Liver (tissue), 9 donors: Measurements from ENCODE around the gene IMPDH2. TPM values are rescaled to one million over a fixed set of nuclear protein-coding genes. Genes with fewer than 3 reads are reported as not detected.

Source experiments
- DNase-seq: peaks from one replicate; pipeline ENCODE4 v3.0.0-alpha.2; 2017; ENCODE audit warnings: low spot score
- H3K27ac ChIP-seq, 2 donors: one replicate each; pipeline ENCODE4 v1.7.0; 2013; ENCODE audit warnings: inconsistent platforms in 2 of 2, low read length in 2 of 2, control low read depth in 1 of 2, low read depth in 1 of 2, mild to moderate bottlenecking in 1 of 2
- H3K27me3 ChIP-seq, 4 donors: one replicate each; pipeline versions ENCODE4 v1.6.1 to v1.7.0; 2013; ENCODE audit warnings: low read length in 3 of 4, inconsistent platforms in 1 of 4, mild to moderate bottlenecking in 1 of 4, moderate library complexity in 1 of 4; ENCODE audit not compliant: control insufficient read depth in 4 of 4, insufficient read depth in 4 of 4
- H3K36me3 ChIP-seq, 4 donors: one replicate each; pipeline versions ENCODE4 v1.6.1 to v1.7.0; 2013; ENCODE audit warnings: low read length in 3 of 4, mild to moderate bottlenecking in 3 of 4, low read depth in 1 of 4, moderate library complexity in 1 of 4; ENCODE audit not compliant: control insufficient read depth in 4 of 4, insufficient read depth in 3 of 4
- H3K4me1 ChIP-seq, 4 donors: one replicate each; pipeline versions ENCODE4 v1.6.1 to v1.7.0; 2013; ENCODE audit warnings: low read length in 3 of 4, mild to moderate bottlenecking in 3 of 4, moderate library complexity in 1 of 4; ENCODE audit not compliant: control insufficient read depth in 4 of 4, insufficient read depth in 4 of 4
- H3K4me3 ChIP-seq, 3 donors: one replicate each; pipeline versions ENCODE4 v1.6.1 to v1.7.0; 2013; ENCODE audit warnings: low read length in 3 of 3, control low read depth in 1 of 3, low read depth in 1 of 3, mild to moderate bottlenecking in 1 of 3
- H3K9ac ChIP-seq, 2 donors: one replicate each; pipeline ENCODE4 v1.7.0; 2013; ENCODE audit warnings: low read length in 2 of 2, mild to moderate bottlenecking in 2 of 2, moderate library complexity in 2 of 2, control low read depth in 1 of 2, low read depth in 1 of 2
- H3K9me3 ChIP-seq, 4 donors: one replicate each; pipeline versions ENCODE4 v1.6.1 to v1.7.0; 2013; ENCODE audit warnings: low read length in 3 of 4; ENCODE audit not compliant: control insufficient read depth in 4 of 4
- ATF3 ChIP-seq: IDR thresholded peaks from 2 replicates; pipeline ENCODE4 v1.6.1; 2016; ENCODE audit warnings: antibody characterized with exemption
- CTCF ChIP-seq: fragments of 150-350 bp; IDR thresholded peaks from 2 replicates; pipeline ENCODE4 v1.5.1; 2017; ENCODE audit warnings: improper control_type of control experiment, low read depth, low read length; ENCODE audit not compliant: missing input control
- EGR1 ChIP-seq, 2 donors: IDR thresholded peaks; 2 replicates each; pipeline ENCODE4 v1.6.1; 2016 to 2018; ENCODE audit warnings: antibody characterized with exemption in 2 of 2, low read depth in 2 of 2
- FOXA2 ChIP-seq: IDR thresholded peaks from 2 replicates; pipeline ENCODE4 v1.6.1; 2016; ENCODE audit warnings: antibody characterized with exemption
- GABPA ChIP-seq, 2 donors: IDR thresholded peaks in 1 of 2; conservative IDR thresholded peaks in 1 of 2; 2 replicates each; pipeline ENCODE4 v1.6.1; 2016; ENCODE audit warnings: antibody characterized with exemption in 2 of 2, mild to moderate bottlenecking in 1 of 2, moderate library complexity in 1 of 2
- HNF4A ChIP-seq, 2 donors: conservative IDR thresholded peaks; 2 replicates each; pipeline ENCODE4 v1.6.1; 2016; ENCODE audit warnings: antibody characterized with exemption in 2 of 2, mild to moderate bottlenecking in 2 of 2
- JUND ChIP-seq, 2 donors: IDR thresholded peaks; 2 replicates each; pipeline ENCODE4 v1.6.1; 2016; ENCODE audit warnings: antibody characterized with exemption in 2 of 2
- MAX ChIP-seq: IDR thresholded peaks from 2 replicates; pipeline ENCODE4 v1.6.1; 2016; ENCODE audit warnings: antibody characterized with exemption
- NR2F2 ChIP-seq: IDR thresholded peaks from 2 replicates; pipeline ENCODE4 v1.6.1; 2016; ENCODE audit warnings: antibody characterized with exemption
- RAD21 ChIP-seq, 2 donors: IDR thresholded peaks; 2 replicates each; pipeline ENCODE4 v1.6.1; 2016; ENCODE audit warnings: antibody characterized with exemption in 2 of 2, mild to moderate bottlenecking in 2 of 2
- REST ChIP-seq: IDR thresholded peaks from 2 replicates; pipeline ENCODE4 v1.6.1; 2016; ENCODE audit warnings: antibody characterized with exemption, mild to moderate bottlenecking
- RXRA ChIP-seq, 2 donors: IDR thresholded peaks; 2 replicates each; pipeline ENCODE4 v1.6.1; 2017 to 2018; ENCODE audit warnings: antibody characterized with exemption in 2 of 2, mild to moderate bottlenecking in 1 of 2
- SP1 ChIP-seq: IDR thresholded peaks from 2 replicates; pipeline ENCODE4 v1.6.1; 2018; ENCODE audit warnings: antibody characterized with exemption, mild to moderate bottlenecking
- YY1 ChIP-seq: IDR thresholded peaks from 2 replicates; pipeline ENCODE4 v1.6.1; 2016; ENCODE audit warnings: antibody characterized with exemption, mild to moderate bottlenecking
- ZBTB33 ChIP-seq: IDR thresholded peaks from 2 replicates; pipeline ENCODE4 v1.6.1; 2016; ENCODE audit warnings: antibody characterized with exemption
- WGBS: extraction: QIAGEN DNeasy Blood & Tissue Kit; methylation state at CpG from one replicate; pipeline ENCODE4 v1.1.7; 2013; 5-methylcytosine and 5-hydroxymethylcytosine counted together
- polyA plus RNA-seq, 2 donors: library from polyadenylated mRNA; stranded (reverse) in 1 of 2; unstranded in 1 of 2; fragments of 200-250 nt in 1 of 2; fragments of >200 nt in 1 of 2; fragmentation: Nextera tagmentation in 1 of 2; extraction: Ambion mirVana in 1 of 2; gene quantifications; one replicate each; pipeline versions ENCODE4 v1.2.1 to v1.2.3, GENCODE V29; 2013 to 2015
- total RNA-seq, 2 donors: library from RNA; depleted of rRNA; stranded (reverse); fragments of >200 nt; gene quantifications; one replicate each; pipeline ENCODE4 v1.2.3, GENCODE V29; 2014
- donor health status: healthy.
- donor health status: healthy.
- donor health status: healthy.
- donor health status: healthy.
- donor health status: healthy.

The IMPDH2 gene
- total and polyA plus RNA-seq, 4 donors: 20.9 to 182 (median 39.7) TPM

- TF ChIP-seq GABPA (IDR thresholded peaks at IDR 0.05 in 1 of 2, conservative IDR thresholded peaks at IDR 0.05 in 1 of 2): no peak
- TF ChIP-seq YY1: no peak
- TF ChIP-seq RXRA (IDR thresholded peaks at IDR 0.05): no peak
- TF ChIP-seq MAX: no peak
- no peak for TF ChIP-seq ATF3
Measured at GRCh38 chr3:49034650-49035049, 5.5 kb upstream of the IMPDH2 start (continued).

GRCh38 chr3:49032646-49033304, 3.6 kb upstream of the IMPDH2 start:
- Histone ChIP-seq H3K4me3 (no peak overlapping the region), H3K27ac (no peak overlapping the region), H3K4me1 (peaks cover 0 to 16% (median 10%) of the 10 kb centered on the region in 4 donors), H3K9ac (no peak overlapping the region), H3K9me3 (no peaks in the 10 kb centered on the region), H3K27me3 (no peaks in the 10 kb centered on the region), H3K36me3 (peaks cover 7 to 38% (median 32%) of the 10 kb centered on the region in 4 donors)
- 96% methylated on average over 6 of the region's 6 CpGs for WGBS
- DNase-seq: no peak
- TF ChIP-seq SP1: no peak
- TF ChIP-seq NR2F2: no peak
- no peak for TF ChIP-seq FOXA2
- TF ChIP-seq EGR1 (IDR thresholded peaks at IDR 0.05; ENCODE audit: low read depth in 2 of 2): no peak
- no peak for TF ChIP-seq RXRA (IDR thresholded peaks at IDR 0.05)
- no peak for TF ChIP-seq REST
- TF ChIP-seq CTCF: no peak
- TF ChIP-seq ZBTB33: no peak
- TF ChIP-seq RAD21 (IDR thresholded peaks at IDR 0.05): no peak
- TF ChIP-seq JUND (IDR thresholded peaks at IDR 0.05): no peak
- no peak for TF ChIP-seq YY1
- no peak for TF ChIP-seq GABPA (IDR thresholded peaks at IDR 0.05 in 1 of 2, conservative IDR thresholded peaks at IDR 0.05 in 1 of 2)
- no peak for TF ChIP-seq HNF4A (conservative IDR thresholded peaks at IDR 0.05)
